Upper lobe of left lung (tissue), 4 donors: ENCODE measurements around the gene RITA1.

Source experiments
- POLR2A ChIP-seq, 4 donors: fragments of 450-650 bp; IDR thresholded peaks; one replicate each; pipeline ENCODE4 v1.5.1; 2016 to 2017; ENCODE audit warnings: antibody characterized with exemption in 4 of 4, mild to moderate bottlenecking in 2 of 4
- POLR2AphosphoS5 ChIP-seq, 2 donors: sonication (generic); formaldehyde crosslinking; IDR thresholded peaks; one replicate each; pipeline ENCODE4 v1.5.1; 2017; ENCODE audit warnings: antibody characterized with exemption in 2 of 2
- TF ChIP-seq, protein P1 (sequence below), 6 experiments: fragments of 450-650 bp in 4 of 6; fragments of 200-600 bp in 2 of 6; sonication (generic) in 2 of 6; IDR thresholded peaks; one replicate each; pipeline ENCODE4 v1.5.1; 2016 to 2019; ENCODE audit warnings: antibody characterized with exemption in 6 of 6

DNA sequence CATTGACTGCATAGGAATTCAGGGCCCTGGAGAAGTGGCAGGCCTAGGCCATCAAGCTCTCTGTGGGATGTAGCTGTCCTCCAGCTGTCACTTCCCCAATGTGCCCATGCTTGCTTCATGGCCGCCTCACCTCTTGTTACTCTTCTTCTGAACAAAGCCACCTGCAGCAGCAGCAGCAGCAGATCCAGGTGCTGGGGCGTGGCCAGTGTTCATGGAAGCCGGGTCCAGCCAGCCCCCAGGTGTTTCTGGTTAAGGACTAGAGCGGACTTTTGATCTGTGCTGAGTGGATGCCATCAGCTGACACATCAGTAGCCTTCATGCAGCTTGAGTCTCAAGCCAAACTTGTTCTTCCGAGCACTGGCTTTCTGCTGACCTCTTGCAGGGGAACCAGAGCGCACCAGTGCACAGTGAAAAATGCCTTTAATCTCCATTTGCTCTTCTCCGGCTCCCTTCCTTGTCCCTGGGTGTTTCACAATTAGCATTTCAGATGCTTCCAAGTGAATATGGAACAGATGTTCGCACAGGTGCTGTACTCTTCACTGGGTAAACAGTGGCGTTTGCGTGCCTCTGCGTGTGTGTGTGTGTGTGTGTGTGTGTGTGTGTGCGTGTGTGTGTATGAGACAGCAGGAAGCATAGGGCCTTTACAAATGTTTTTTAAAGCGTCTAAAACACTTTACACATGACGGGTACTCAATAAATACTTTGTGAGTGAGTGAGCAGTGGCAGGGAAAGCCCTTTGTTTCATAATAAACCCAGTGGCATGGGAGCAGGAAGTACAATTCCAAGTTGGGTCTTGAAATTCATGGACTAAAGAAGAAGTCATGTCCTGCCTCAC lies 55.9 kb downstream of the RITA1 start:
- TF ChIP-seq, protein P1, sequence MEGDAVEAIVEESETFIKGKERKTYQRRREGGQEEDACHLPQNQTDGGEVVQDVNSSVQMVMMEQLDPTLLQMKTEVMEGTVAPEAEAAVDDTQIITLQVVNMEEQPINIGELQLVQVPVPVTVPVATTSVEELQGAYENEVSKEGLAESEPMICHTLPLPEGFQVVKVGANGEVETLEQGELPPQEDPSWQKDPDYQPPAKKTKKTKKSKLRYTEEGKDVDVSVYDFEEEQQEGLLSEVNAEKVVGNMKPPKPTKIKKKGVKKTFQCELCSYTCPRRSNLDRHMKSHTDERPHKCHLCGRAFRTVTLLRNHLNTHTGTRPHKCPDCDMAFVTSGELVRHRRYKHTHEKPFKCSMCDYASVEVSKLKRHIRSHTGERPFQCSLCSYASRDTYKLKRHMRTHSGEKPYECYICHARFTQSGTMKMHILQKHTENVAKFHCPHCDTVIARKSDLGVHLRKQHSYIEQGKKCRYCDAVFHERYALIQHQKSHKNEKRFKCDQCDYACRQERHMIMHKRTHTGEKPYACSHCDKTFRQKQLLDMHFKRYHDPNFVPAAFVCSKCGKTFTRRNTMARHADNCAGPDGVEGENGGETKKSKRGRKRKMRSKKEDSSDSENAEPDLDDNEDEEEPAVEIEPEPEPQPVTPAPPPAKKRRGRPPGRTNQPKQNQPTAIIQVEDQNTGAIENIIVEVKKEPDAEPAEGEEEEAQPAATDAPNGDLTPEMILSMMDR (IDR thresholded peaks at IDR 0.05): no peak
- TF ChIP-seq POLR2AphosphoS5 (IDR thresholded peaks at IDR 0.05) (peak in 1 of 2 donors; percentile 29), POLR2A (IDR thresholded peaks at IDR 0.05) (peak in 1 of 4 donors; percentile 17)
